Stimulated activated CD4-positive, alpha-beta T cell treated with anti-CD3 and anti-CD28 coated beads, Interleukin-2, amount 100 ng/mL, for 48 hours (primary cell): Measurements from ENCODE around the gene SF3B5.
"Not testable (repeated sequence)": the region's sequence is repeated elsewhere in the genome, so short reads cannot be mapped to it uniquely, and the experiment has no call there.

ENCODE experiments used
- DNase-seq, 2 donors: peaks; one replicate each; pipeline ENCODE4 v3.0.0-alpha.2; 2020

SF3B5 gene

DNA sequence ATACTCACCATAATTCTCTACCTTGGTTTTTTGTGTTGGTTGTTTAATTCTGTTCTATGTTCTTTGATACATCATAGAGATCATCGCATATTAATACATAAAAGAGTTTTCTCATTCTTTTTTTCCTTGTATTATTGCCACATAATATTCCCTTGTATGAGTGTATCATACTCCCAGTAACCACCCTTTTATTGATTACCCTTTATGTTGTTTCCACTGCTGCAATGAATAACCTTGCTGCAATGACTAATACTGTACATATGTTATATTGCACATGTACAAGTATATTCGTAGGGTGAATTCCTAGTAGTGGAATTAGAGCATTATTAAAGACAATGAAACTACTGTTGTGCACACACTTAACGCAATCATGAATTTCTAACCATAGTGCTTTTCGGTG lies 9.1 kb upstream of the SF3B5 start:
- DNase-seq, result no peak

DNA sequence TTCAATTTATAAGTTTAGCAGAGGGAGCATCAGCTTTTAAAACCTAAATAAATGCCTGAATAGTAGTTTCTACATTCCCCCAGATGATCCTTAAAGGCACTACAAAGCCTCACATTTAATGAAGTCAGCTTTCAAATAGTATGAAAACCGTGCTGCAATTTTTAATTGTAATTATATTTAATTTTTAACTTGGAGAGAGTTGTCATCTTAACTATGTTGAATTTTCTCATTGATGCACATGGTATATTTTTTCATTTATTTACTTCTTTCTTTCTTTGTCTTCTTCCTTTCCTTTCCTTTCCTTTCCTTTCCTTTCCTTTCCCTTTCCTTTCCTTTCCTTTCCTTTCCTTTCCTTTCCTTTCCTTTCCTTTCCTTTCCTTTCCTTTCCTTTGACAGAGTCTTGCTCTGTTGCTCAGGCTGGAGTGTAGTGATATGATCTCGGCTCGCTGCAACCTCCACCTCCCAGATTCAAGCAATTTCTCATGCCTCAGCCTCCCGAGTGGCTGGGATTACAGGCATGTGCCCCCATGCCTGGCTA lies 7.7 kb upstream of the SF3B5 start:
- no peak for DNase-seq

DNA sequence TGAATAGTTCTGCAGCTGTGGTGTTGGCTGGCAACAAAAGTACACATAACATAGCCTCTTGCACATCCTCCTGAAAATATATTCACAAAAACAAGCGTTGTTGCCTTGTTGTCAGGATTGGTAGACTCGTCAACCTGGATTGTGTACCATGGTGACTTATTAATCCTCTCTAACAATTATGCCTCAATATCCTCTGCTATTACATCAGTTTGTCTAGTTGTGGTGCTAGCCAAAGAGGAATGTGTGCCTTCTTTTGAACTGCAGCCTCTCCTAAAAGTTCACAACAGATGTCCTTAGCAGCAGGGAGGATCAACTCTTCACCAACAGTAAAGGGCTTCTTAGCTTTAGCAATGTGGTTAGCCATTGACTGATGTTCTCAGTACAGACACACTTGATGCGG lies 3.6 kb upstream of the SF3B5 start:
- no peak for DNase-seq

DNA sequence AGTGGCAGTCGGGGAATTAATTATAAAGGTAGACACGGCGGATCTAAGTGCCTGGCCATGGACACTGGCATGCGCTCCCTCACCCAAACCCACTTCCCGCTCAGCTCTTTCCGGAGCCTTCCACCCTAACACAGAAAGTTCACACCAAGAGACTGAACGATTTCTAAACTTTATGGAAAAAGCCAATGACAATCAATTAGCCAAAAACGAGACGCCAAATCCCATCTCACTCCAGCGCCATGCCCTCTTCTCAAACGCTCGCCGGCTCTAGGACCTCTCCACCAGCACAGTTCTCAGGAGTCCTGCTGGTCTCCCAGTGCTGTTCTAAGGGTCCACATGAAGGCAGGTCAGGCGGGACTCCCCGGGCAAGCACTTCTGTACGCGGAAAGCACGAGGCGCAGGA lies 641 bp downstream of the SF3B5 start:
- no peak for DNase-seq

DNA sequence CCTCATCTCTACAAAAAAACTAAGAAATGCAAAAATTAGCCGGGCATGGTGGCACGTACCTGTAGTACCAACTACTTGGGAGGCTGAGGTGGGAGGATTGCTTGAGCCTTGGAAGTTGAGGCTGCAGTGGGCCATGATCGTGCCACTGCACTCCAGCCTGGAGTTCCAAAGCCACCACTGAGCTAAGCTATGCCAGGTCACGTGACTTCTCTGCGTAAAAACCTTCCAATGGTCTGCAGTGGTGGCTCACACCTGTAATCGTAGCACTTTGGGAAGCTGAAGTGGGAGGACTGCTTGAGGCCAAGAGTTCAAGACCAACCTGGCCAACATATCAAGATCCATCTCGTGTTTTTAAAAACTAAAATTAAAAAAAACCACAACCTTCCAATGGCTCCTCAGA lies 1.7 kb downstream of the SF3B5 start:
- DNase-seq, result no peak

DNA sequence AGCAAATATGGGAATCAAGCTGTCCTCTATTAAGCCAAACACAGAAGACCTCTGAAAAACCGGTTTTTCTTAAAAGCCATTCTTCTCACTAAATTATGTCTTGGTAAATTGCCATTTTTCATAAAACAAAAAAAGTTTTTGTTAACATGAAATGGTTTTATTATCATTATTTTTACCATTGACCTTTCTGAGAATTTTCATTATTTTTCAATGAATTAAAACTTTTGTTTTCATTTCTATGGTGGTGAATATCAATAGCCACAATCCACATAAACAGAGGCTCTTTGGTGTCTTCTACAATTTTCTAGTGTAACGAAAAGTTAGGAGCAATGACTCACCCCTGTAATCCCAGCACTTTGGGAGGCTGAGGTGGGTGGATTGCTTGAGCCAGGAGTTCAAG lies 2.1 kb downstream of the SF3B5 start:
- no peak for DNase-seq

DNA sequence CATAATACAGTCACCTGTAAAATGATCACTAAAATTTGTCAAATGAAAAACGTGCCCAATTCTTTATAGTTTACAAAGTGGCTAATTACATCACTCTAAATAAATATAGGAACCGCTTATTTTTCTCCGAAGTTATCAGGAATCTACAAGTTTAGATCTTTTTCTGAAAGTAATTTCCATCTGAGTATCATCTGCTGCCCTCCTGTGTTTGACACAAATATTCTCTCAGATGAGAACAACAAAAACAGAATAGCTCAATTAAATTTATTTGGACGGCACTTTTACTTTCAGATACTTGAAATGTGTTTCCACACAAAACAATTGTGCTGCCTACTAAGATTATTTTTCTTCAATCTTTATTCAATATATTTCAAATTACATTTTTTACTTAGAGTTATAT lies 5.0 kb downstream of the SF3B5 start:
- no peak for DNase-seq

DNA sequence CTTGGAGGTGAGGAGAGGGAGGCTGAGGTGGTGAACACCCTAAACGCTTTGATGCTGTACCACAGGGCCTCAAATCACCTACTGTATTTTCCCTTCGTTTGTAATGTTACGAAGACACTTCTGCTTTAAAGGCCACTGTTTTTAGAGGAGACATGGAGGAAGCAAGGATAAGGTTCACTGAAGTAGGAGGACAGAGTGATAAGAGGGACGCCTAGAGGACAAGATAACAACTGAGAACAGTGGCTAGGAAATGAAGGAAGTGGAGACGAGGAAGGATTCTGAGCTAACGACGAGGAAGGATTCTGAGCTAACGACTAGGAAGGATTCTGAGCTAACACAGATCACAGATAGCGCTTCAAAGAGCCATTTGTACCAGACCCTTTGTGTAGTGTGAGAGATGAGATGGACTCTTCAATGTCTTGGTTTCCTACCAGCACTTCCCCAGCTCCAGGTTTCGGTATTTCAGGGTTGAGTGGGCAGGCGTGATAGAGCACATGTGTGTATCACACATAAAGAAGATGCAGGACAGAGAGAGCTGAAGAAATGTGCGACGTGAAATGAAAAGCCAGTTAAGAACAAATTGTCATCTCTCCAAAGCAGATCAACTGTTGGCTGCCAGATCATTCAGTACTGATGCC lies 7.5 kb downstream of the SF3B5 start:
- no peak for DNase-seq

DNA sequence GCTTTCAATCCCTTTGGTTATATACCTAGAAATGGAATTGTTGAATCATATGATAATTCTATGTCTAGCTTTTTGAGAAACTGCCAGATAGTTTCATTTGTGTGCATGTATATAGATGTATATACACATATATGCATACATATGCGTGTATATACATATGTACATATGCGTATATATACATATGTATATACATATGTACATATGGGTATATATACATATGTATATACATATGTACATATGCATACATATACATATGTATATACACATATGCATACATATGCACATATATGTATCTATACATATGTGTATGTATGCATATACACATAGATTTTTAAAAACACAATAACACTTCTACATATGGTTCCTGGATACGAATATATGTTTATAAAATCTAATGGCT lies 8.4 kb downstream of the SF3B5 start:
- DNase-seq, result no peak

DNA sequence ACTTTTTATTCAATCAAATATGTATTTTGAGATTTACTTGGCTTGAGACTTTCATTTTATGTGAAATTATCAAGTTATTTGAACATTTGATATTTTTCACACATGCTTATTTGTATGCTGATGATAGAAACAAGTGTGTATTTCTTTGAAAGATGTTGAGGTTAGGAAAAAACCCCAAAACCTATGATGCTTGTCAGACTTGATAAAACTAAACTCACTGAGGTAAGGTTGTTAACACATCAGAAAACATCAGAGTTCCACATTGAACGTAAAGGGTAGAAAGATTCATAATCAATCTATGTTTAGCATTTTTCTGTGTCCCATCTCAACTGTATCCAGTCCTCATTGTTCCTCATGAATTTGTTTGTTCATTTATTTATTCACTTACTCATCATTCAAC lies 12.2 kb downstream of the SF3B5 start:
- DNase-seq, result no peak

DNA sequence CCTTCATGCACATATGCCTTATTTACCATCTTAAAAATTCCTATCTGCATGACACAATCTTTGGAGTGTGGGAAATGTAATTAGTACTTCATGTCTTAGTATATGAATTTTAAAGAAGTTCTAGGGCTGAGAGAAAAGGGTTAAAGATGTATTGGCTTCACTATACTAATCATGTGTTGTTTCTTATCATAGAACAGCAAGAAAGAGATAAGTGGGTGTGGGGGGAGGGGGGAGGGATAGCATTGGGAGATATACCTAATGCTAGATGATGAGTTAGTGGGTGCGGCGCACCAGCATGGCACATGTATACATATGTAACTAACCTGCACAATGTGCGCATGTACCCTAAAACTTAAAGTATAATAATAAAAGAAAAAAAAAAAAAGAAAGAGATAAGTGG lies 13.0 kb downstream of the SF3B5 start:
- not testable (repeated sequence) for DNase-seq

DNA sequence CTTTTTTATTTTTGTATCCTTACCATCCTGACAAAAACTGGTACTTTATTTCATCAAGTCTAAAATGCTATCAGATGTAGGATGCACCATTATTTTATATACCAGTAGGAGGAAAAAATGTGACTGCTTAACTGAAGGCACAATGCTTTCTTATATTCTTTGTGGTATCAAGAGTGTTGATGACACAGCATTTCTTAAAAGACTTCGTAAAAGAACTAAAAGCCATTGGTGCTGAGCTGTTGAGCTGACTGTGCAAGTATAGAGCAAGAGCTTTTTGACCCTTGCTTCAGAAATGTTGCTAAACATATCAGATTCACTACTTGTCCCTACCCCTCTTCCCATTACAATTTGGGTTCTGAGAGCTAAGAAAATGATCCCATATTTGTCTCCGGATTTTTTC lies 17.5 kb downstream of the SF3B5 start:
- DNase-seq, result no peak

DNA sequence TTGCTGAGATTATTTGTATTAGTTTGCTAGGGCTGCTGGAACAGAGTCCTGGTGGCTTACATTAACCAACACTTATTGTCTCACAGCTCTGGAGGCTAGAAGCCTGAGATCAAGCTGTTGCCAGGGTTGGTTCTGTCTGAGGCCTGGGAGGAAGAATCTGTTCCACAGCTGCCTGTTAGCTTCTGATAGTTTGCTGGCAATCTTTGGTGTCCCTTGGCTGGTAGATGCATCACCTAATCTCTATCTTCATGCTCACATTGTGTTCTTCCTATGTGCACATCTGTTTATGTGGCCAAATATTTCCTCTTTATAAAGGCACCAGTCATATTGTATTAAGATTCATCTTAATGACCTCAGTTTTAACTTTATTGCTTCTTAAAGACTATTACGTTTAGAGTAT lies 19.5 kb downstream of the SF3B5 start:
- no peak for DNase-seq

DNA sequence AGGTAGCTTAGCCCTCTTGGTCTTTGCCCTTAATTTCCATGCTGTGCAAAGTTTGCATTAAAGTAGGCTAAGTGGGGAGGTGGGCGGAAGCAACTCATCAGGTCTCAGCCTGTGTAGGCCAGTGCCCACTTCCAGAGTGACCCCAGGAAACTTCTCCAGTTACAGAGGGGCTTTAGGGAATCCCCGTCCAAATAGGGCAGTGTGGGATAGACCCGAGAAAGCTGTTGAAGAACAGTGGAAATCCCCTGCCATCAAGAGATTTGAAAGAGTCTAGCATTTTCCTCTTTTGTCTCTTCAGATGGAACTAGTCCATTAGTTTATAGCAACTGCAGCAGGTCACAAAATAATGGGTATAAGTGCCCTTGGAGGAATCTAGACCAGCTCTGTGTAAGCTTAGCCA lies 20.2 kb downstream of the SF3B5 start:
- no peak for DNase-seq

DNA sequence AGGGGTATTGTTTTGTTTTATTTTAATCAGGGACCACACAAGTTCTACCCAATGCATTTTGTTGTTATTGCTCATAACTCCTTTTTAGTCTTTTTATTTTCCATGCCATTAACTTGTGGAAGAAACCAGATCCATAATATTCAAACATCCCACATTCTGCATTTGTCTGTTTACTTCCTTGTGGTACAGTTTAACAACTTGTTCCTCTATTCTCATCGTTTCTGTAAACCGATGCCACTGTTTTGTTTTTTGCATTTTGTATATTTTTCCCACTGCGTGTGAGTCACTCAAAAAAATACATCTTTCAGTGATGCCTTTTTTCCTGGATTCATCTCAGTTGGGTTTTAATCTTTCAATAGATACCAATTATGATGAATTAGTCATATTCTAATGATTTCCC lies 22.3 kb downstream of the SF3B5 start:
- DNase-seq, result no peak

DNA sequence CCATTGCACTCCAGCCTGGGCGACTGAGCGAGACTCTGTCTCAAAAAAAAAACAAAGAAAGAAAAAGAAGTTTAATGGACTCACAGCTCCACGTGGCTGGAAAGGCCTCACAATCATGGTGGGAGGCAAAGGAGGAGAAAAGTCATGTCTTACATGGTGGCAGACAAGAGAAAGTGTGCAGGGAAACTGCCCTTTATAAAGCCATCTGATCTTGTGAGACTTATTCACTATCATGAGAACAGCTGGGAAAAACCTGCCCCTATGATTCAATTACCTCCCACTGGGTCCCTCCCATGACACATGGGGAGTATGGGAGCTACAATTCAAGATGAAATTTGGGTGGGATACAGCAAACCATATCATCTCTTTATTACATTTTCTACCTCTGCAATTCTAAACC lies 25.9 kb downstream of the SF3B5 start:
- DNase-seq, result no peak

DNA sequence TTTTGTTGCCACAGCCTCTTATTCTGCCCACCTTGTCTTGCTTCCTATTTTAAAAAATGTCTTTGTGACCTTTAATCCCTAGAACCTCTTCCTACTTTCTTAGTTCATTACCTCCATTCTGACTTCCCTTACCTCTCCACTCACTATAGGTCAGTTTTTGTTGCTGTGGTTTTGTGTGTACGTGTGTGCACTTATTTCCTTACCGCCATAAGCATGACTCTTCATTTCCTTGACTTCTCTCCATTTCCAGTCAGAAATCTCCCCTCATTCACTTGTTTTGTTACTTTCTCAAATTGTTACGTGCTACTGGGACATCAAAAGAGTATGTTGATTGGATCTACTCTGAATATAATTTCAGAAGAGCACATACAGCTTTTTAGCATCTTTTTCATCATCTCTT lies 26.6 kb downstream of the SF3B5 start:
- no peak for DNase-seq

DNA sequence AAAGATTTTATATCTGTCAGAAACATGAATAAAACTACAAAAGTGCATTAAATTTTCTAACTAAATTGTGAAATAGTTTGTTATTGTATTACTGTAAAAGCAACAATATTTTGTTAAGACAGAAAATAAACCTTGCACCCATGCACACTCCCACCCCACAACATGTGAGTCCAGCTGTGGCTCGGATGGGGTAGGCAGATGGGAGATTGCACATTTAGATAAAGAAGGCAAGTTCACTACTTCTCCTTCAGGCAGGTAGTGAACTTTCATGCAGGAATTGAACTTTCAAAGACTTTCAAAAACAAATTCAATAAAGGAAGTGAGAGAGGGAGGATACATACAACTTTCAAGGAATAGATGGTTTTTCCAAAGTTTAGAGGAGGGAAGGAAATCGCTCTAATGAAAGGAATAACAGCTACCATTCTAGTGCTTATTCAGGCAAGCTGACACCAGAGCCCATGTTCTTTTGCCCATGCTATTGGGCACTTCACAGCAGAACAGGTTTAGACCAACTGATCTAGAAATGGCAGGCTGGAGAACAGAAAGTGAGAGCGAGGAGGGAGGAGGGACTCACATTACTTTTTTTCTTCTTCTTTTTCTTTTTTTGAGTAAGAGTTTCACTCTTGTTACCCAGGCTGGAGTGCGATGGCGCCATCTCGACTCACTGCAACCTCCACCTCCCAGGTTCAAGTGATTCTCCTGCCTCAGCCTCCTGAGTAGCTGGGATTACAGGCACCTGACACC lies 28.5 kb downstream of the SF3B5 start:
- peak; percentile 7 to 21 for DNase-seq

DNA sequence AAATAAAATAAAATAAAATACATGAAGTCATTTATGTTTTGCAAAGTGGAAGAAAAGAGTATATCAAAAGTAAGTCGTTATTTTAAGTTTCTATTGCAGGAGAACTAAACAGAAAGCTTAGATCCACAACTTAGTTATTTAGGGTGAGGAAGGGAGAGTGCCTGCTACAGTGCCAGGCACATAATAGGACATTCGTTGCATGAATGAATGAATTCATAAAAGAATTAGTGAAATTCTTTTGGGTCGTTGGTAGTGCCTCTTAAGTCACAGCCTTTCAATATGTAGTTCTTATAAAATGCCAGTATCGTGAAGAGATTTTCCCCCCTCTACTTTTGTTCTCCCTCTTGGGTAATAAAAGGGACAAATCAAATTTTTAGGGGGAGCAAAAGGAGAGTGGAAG lies 29.1 kb downstream of the SF3B5 start:
- no peak for DNase-seq

DNA sequence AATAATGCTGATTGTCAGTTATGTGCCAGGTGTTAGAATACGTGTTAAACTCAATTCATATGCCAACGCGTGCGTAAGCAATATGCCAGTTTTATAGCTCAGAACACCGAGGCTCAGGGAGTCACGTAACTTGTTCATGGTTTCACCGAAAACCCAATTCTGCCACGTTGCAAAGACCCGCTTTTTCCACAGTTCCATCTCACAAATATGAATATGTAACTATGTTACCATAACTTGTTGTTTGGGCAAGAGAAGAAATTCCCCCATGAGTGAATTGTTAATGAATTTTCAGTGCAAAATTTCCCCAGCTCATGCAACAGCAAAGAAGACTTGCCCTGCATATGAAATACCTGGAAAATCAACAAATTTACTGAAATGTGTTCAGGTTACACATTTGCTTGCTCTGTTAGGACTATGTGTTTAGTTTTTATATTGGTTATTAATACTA lies 30.1 kb downstream of the SF3B5 start:
- DNase-seq, result no peak

DNA sequence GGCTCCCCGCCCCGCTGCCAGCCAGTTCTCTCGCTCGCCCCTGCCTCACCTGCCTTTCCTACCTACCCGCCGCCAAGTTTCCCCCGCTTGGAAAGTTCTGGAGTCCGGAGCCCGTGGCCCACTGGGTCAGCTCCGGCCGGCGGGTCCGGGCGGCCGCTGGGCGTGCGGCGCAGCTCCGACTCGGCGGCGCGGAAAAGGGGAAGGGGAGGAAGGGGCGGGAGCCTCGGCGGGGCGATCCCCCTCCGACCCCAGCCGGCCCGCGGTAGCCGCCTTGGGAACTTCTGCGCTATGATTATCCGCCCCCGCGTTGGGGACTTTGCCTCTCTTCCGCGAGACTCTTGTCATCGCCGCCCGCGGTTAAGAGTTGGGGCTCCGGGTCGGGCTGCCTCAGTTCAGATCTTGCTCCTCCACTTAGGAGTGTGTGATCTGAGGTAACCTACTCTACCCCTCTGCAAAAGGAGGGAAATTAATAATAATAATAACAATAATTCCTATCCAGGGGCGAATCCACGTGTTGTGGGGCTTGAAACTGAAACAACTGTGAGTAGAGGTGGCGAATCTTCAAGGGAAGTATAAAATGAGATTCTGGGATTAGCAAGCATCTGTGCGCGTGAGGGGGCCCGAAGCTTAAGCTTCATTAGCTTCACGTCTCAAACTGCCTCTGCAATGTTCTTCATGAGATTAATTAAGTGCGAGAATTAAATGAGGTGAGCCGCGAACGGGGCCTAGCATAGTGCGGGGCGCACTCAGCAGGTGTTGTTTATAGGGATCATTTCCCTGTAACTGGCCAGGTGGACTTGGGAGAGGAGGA lies 30.8 kb downstream of the SF3B5 start:
- peak; percentile 64 to 65 for DNase-seq

DNA sequence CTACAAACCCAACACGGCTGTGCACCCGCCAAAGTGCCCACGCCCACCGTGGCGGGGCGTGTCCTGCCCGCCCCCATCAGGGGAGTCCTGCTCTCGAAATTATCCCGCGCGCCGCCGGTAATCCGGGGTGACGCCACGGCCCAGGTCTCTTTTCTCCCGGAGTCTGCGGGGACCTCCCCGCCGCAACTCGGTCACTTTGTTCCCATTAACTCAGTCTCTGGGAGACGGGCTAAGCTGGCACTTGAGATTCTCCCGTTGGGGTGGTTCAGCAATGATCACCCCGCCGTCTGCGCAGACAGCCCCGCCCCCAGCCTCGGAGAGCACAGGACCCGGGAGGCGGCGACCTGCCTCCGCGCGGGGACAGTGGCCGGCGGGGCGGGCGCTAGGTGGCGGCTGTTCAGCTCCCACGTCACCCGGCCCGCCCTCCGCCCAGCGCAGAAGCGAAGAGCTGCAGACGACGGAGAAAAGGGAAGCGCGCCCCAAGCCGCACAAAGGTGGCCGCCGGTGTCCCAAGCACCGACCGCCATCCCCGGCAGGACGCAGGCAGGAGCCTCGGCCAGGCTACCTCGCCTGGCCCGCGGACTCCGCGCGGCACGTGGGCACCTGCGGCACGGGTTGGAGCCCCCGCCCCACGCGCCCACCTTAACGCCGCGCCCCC lies 31.5 kb downstream of the SF3B5 start:
- DNase-seq, result peak; percentile 76 to 85

DNA sequence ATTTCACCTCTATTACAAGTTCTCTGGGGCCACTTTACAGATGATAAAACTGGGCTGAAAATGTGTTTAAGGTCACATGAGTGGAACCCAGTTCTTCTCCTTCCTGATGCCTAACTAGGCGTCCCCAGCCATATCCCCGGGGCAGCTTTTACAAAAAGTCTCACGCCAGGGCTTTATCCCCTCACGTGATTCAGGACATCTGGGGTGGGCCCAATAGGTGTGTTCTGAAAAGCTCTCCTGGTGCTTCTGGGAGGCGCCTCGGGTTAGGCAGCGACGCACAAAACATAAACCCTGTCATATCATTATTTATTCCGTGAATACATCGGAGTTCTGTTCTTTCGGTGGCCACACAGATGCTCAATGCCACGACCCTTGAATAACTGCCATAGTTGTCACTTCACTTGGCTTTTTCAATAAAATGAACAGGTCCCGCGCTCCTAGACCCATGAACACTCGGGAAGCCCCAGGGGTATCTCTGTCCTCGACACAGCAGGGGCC lies 32.1 kb downstream of the SF3B5 start:
- DNase-seq, result peak in 1 of 2 donors; percentile 11
